Measurements from ENCODE around the gene INTS14.

Gene INTS14

DNA sequence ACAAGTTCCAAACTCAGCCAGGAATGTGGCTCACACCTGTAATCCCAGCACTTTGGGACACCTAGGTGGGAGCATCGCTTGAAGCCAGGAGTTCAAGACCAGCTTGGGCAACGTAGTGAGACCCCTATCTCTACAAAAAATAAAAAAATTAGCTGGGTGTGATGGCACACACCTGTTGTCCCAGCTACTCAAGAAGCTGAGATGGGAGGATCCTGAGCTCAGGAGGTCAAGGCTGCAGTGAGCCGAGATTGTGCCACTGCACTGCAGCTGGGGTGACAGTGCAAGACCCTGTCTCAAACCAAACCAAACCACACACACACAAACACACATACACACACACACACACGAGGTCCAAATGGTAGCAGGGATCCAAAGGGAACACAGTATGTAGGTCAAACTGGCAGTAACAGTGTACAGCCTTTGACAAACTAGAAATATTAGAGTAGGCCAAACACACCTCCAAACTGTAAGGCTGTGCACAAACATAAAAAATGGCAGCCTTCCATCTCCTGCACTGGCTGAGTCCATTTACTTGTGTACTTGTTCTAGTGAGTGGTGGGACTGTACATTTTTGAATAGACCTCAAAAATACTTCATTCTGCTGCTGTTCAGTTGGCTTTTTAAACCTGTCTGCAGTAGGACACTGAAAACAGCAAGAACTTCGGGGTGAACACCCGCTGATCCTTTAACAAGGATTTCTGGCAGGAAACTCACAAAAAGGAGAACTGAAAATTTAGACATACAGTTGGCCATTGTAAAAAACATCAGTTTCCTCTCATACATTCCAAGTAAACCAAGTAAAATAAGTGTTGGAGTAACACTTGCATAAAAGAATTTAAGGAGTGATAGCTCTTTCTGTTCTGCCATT, 33.6 kb downstream of the INTS14 start:
- no peak overlapping the region for H2AK5ac ChIP-seq (ENCODE audit: low read length)
- H4K5ac ChIP-seq (ENCODE audit: low read length) = no peak overlapping the region
- H3K23ac ChIP-seq (ENCODE audit: low read length) = no peak overlapping the region
- no peak overlapping the region for H4K8ac ChIP-seq (ENCODE audit: low read depth, low read length)
- no peak overlapping the region for H3K27ac ChIP-seq (ENCODE audit: low read depth, low read length)
- no peak overlapping the region for H3K4me2 ChIP-seq (ENCODE audit: low read length)
- WGBS (ENCODE audit: extremely low coverage, insufficient coverage, low lambda C conversion rate) = no CpG with 5 or more reads among the region's 6 CpGs
- H3K36me3 ChIP-seq (ENCODE audit: control insufficient read depth, insufficient read depth, low read length) = peaks cover 3% of the 10 kb centered on the region
- H3K18ac ChIP-seq (ENCODE audit: low read length) = no peak overlapping the region
- H3K79me1 ChIP-seq (ENCODE audit: low read length) = no peaks in the 10 kb centered on the region
- no peak overlapping the region for H2BK5ac ChIP-seq (ENCODE audit: low read length)
- no peak overlapping the region for H3K56ac ChIP-seq (ENCODE audit: low read length)
- no peak overlapping the region for H3K9ac ChIP-seq (ENCODE audit: low read length)
- H3K4me1 ChIP-seq (ENCODE audit: control insufficient read depth, low read depth, low read length) = no peaks in the 10 kb centered on the region
- H2BK120ac ChIP-seq (ENCODE audit: low read depth, low read length) = no peak overlapping the region
- no peak for DNase-seq
- no peaks in the 10 kb centered on the region for H3K27me3 ChIP-seq (ENCODE audit: insufficient read depth, low read length, poor library complexity)
- H3K4ac ChIP-seq (ENCODE audit: low read depth, low read length) = no peak overlapping the region
- no peaks in the 10 kb centered on the region for H3K79me2 ChIP-seq (ENCODE audit: control insufficient read depth, insufficient read depth, low read length)
- H3K4me3 ChIP-seq (ENCODE audit: low read length) = no peak overlapping the region
- no peak overlapping the region for H2BK15ac ChIP-seq (replicated peaks; ENCODE audit: low read depth)

DNA sequence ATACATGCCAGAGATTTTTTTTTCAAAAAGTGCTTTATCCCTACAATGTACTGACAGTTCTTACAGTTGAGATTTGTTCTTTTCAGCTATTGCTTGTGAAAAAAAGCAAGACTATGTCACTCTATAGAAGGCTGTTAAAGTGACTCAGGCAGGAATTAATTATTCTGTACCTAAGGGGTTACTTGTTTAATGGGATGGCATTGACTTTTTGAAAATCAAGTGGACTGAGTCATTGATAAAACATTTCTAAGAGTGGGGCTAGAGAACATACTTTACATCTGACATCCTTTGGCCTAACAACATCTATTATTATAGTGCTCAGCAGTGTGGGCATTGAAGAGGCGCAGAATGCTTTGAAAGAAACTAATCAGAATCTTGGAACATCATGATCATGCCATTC, 34.3 kb downstream of the INTS14 start:
- DNase-seq = no peak
- Histone ChIP-seq H3K27ac (ENCODE audit: low read depth, low read length) (no peak overlapping the region), H3K4ac (ENCODE audit: low read depth, low read length) (no peak overlapping the region), H2BK120ac (ENCODE audit: low read depth, low read length) (no peak overlapping the region), H4K5ac (ENCODE audit: low read length) (no peak overlapping the region), H3K79me1 (ENCODE audit: low read length) (no peaks in the 10 kb centered on the region), H3K23ac (ENCODE audit: low read length) (no peak overlapping the region), H2AK5ac (ENCODE audit: low read length) (no peak overlapping the region), H3K79me2 (ENCODE audit: control insufficient read depth, insufficient read depth, low read length) (no peaks in the 10 kb centered on the region), H2BK15ac (replicated peaks; ENCODE audit: low read depth) (no peak overlapping the region), H3K4me1 (ENCODE audit: control insufficient read depth, low read depth, low read length) (no peaks in the 10 kb centered on the region), H4K8ac (ENCODE audit: low read depth, low read length) (no peak overlapping the region), H2BK5ac (ENCODE audit: low read length) (no peak overlapping the region), H3K27me3 (ENCODE audit: insufficient read depth, low read length, poor library complexity) (no peaks in the 10 kb centered on the region), H3K56ac (ENCODE audit: low read length) (no peak overlapping the region), H3K36me3 (ENCODE audit: control insufficient read depth, insufficient read depth, low read length) (peaks cover 6% of the 10 kb centered on the region), H3K4me3 (ENCODE audit: low read length) (no peak overlapping the region), H3K9ac (ENCODE audit: low read length) (no peak overlapping the region), H3K18ac (ENCODE audit: low read length) (no peak overlapping the region), H3K4me2 (ENCODE audit: low read length) (no peak overlapping the region)
- WGBS (ENCODE audit: extremely low coverage, insufficient coverage, low lambda C conversion rate) = no CpG with 5 or more reads among the region's 1 CpG

DNA sequence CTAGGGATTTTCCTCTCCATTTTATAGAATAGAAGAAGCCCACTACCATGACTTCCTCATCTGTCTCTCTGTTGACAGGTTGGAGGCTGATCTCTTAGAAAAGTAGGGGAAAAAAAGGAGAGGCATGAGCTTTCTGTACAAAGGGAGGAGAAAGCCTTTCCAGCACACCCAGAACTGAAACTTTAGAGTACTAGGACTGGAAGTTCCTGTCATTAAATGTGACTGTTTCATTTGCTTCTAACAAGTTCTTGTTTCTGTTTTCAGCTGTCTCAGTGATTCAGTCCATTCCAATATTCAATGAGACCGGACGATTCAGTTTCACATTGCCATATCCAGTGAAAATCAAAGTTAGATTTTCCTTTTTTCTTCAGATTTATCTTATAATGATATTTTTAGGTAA, 39.0 kb downstream of the INTS14 start:
- Histone ChIP-seq H3K4ac (ENCODE audit: low read depth, low read length) (no peak overlapping the region), H4K5ac (ENCODE audit: low read length) (no peak overlapping the region), H3K27ac (ENCODE audit: low read depth, low read length) (no peak overlapping the region), H3K27me3 (ENCODE audit: insufficient read depth, low read length, poor library complexity) (no peaks in the 10 kb centered on the region), H3K4me3 (ENCODE audit: low read length) (no peak overlapping the region), H3K79me1 (ENCODE audit: low read length) (no peaks in the 10 kb centered on the region), H3K23ac (ENCODE audit: low read length) (no peak overlapping the region), H3K4me2 (ENCODE audit: low read length) (no peak overlapping the region), H3K36me3 (ENCODE audit: control insufficient read depth, insufficient read depth, low read length) (peaks cover 7% of the 10 kb centered on the region), H2BK5ac (ENCODE audit: low read length) (no peak overlapping the region), H3K79me2 (ENCODE audit: control insufficient read depth, insufficient read depth, low read length) (no peaks in the 10 kb centered on the region), H2BK15ac (replicated peaks; ENCODE audit: low read depth) (no peak overlapping the region), H3K56ac (ENCODE audit: low read length) (no peak overlapping the region), H2BK120ac (ENCODE audit: low read depth, low read length) (no peak overlapping the region), H3K9ac (ENCODE audit: low read length) (no peak overlapping the region), H4K8ac (ENCODE audit: low read depth, low read length) (no peak overlapping the region), H3K4me1 (ENCODE audit: control insufficient read depth, low read depth, low read length) (no peaks in the 10 kb centered on the region), H2AK5ac (ENCODE audit: low read length) (no peak overlapping the region), H3K18ac (ENCODE audit: low read length) (no peak overlapping the region)
- no CpG with 5 or more reads among the region's 2 CpGs for WGBS (ENCODE audit: extremely low coverage, insufficient coverage, low lambda C conversion rate)
- no peak for DNase-seq

GRCh38 chr15:65569728-65570127, 41.2 kb downstream of the INTS14 start:
- Histone ChIP-seq H3K9ac (ENCODE audit: low read length) (no peak overlapping the region), H3K79me2 (ENCODE audit: control insufficient read depth, insufficient read depth, low read length) (no peaks in the 10 kb centered on the region), H2BK15ac (replicated peaks; ENCODE audit: low read depth) (no peak overlapping the region), H3K4ac (ENCODE audit: low read depth, low read length) (no peak overlapping the region), H2BK120ac (ENCODE audit: low read depth, low read length) (no peak overlapping the region), H2AK5ac (ENCODE audit: low read length) (no peak overlapping the region), H3K27ac (ENCODE audit: low read depth, low read length) (no peak overlapping the region), H3K36me3 (ENCODE audit: control insufficient read depth, insufficient read depth, low read length) (peaks cover 7% of the 10 kb centered on the region), H3K4me2 (ENCODE audit: low read length) (no peak overlapping the region), H3K56ac (ENCODE audit: low read length) (no peak overlapping the region), H3K23ac (ENCODE audit: low read length) (no peak overlapping the region), H3K27me3 (ENCODE audit: insufficient read depth, low read length, poor library complexity) (no peaks in the 10 kb centered on the region), H3K4me1 (ENCODE audit: control insufficient read depth, low read depth, low read length) (no peaks in the 10 kb centered on the region), H4K5ac (ENCODE audit: low read length) (no peak overlapping the region), H3K79me1 (ENCODE audit: low read length) (no peaks in the 10 kb centered on the region), H3K18ac (ENCODE audit: low read length) (no peak overlapping the region), H4K8ac (ENCODE audit: low read depth, low read length) (no peak overlapping the region), H2BK5ac (ENCODE audit: low read length) (no peak overlapping the region), H3K4me3 (ENCODE audit: low read length) (no peak overlapping the region)
- WGBS (ENCODE audit: extremely low coverage, insufficient coverage, low lambda C conversion rate) = no CpG with 5 or more reads among the region's 3 CpGs
- DNase-seq = no peak

DNA sequence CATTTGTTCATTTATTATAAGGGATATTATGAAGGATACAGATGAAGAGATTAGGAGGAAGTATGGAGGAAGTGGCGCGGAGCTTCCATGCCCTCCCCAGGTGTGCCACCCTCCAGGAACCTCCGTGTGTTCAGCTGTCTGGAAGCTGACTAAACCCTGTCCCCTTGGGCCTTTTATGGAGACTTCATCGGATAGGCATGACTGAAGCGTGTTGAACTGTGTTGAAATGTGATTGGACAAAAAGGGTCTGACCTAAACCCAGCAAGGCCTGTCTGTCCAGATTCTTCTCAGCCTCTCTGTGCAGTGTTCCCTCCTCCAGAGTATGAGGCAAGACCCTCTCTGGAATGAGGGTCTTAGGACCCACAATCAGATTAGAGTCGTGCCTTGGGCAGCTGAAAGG, 49.0 kb downstream of the INTS14 start:
- H3K36me3 ChIP-seq (ENCODE audit: control insufficient read depth, insufficient read depth, low read length) = peaks cover 10% of the 10 kb centered on the region
- no peak overlapping the region for H2AK5ac ChIP-seq (ENCODE audit: low read length)
- WGBS (ENCODE audit: extremely low coverage, insufficient coverage, low lambda C conversion rate) = no CpG with 5 or more reads among the region's 6 CpGs

DNA sequence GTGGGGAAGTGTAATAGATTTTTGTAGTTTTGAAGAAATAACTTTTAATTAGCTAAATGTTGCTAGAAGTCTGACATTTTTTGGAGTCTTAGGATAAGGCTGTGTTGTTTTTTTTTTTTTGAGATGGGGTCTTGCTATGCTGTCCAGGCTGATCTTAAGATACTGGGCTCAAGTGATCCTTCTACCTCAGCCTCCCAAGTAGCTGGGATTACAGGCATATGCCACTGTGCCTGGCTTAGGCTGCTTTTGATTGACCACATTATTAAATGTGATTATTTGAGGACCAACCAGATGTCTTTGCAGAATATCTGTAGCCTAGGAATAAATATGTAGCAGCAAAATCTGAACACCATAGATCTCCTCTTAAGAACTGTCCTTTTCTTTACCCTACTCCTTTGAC, 51.0 kb downstream of the INTS14 start:
- Histone ChIP-seq H3K4me3 (ENCODE audit: low read length) (no peak overlapping the region), H3K56ac (ENCODE audit: low read length) (no peak overlapping the region), H3K27me3 (ENCODE audit: insufficient read depth, low read length, poor library complexity) (no peaks in the 10 kb centered on the region), H3K27ac (ENCODE audit: low read depth, low read length) (no peak overlapping the region), H3K18ac (ENCODE audit: low read length) (no peak overlapping the region), H3K79me2 (ENCODE audit: control insufficient read depth, insufficient read depth, low read length) (peaks cover 2% of the 10 kb centered on the region), H4K5ac (ENCODE audit: low read length) (no peak overlapping the region), H3K4me2 (ENCODE audit: low read length) (no peak overlapping the region), H3K9ac (ENCODE audit: low read length) (no peak overlapping the region), H2BK120ac (ENCODE audit: low read depth, low read length) (no peak overlapping the region), H3K36me3 (ENCODE audit: control insufficient read depth, insufficient read depth, low read length) (peaks cover 15% of the 10 kb centered on the region), H2AK5ac (ENCODE audit: low read length) (no peak overlapping the region), H3K23ac (ENCODE audit: low read length) (no peak overlapping the region), H3K4me1 (ENCODE audit: control insufficient read depth, low read depth, low read length) (no peaks in the 10 kb centered on the region), H2BK5ac (ENCODE audit: low read length) (no peak overlapping the region), H3K4ac (ENCODE audit: low read depth, low read length) (no peak overlapping the region), H3K79me1 (ENCODE audit: low read length) (peaks cover 10% of the 10 kb centered on the region), H4K8ac (ENCODE audit: low read depth, low read length) (no peak overlapping the region), H2BK15ac (replicated peaks; ENCODE audit: low read depth) (no peak overlapping the region)
- no peak for DNase-seq

More for the DNA sequence above, 49.0 kb downstream of the INTS14 start:
- no peak overlapping the region for H2BK120ac ChIP-seq (ENCODE audit: low read depth, low read length)
- DNase-seq = no peak
- H3K9ac ChIP-seq (ENCODE audit: low read length) = no peak overlapping the region
- no peak overlapping the region for H2BK15ac ChIP-seq (replicated peaks; ENCODE audit: low read depth)
- no peak overlapping the region for H3K4me2 ChIP-seq (ENCODE audit: low read length)
- no peak overlapping the region for H4K8ac ChIP-seq (ENCODE audit: low read depth, low read length)
- H3K56ac ChIP-seq (ENCODE audit: low read length) = no peak overlapping the region
- H2BK5ac ChIP-seq (ENCODE audit: low read length) = no peak overlapping the region
- H3K4ac ChIP-seq (ENCODE audit: low read depth, low read length) = no peak overlapping the region
- H3K27me3 ChIP-seq (ENCODE audit: insufficient read depth, low read length, poor library complexity) = no peaks in the 10 kb centered on the region
- no peaks in the 10 kb centered on the region for H3K79me2 ChIP-seq (ENCODE audit: control insufficient read depth, insufficient read depth, low read length)
- no peak overlapping the region for H3K27ac ChIP-seq (ENCODE audit: low read depth, low read length)
- H3K18ac ChIP-seq (ENCODE audit: low read length) = no peak overlapping the region
- no peak overlapping the region for H3K4me3 ChIP-seq (ENCODE audit: low read length)
- H3K4me1 ChIP-seq (ENCODE audit: control insufficient read depth, low read depth, low read length) = no peaks in the 10 kb centered on the region
- H3K79me1 ChIP-seq (ENCODE audit: low read length) = peaks cover 4% of the 10 kb centered on the region
- H3K23ac ChIP-seq (ENCODE audit: low read length) = no peak overlapping the region
- no peak overlapping the region for H4K5ac ChIP-seq (ENCODE audit: low read length)

Measured in mesendoderm (in vitro differentiated cells).